Measurements from ENCODE around the gene SDCCAG8. TPM values are rescaled to one million over a fixed set of nuclear protein-coding genes. Genes with fewer than 3 reads are reported as not detected.

SDCCAG8 gene
- total RNA-seq, 1 experiment from 2014 or later: 17.2 TPM

GRCh38 chr1:243510928-243511327, 255.1 kb downstream of the SDCCAG8 start:
- Histone ChIP-seq H3K27me3 (replicated peaks) (no peaks in the 10 kb centered on the region), H3K9me3 (replicated peaks) (no peaks in the 10 kb centered on the region), H3K4me1 (replicated peaks) (peaks cover 17% of the 10 kb centered on the region)

GRCh38 chr1:243513726-243514491, 258.1 kb downstream of the SDCCAG8 start:
- Histone ChIP-seq H3K27me3 (replicated peaks) (no peaks in the 10 kb centered on the region), H3K4me3 (no peak overlapping the region), H3K9me3 (replicated peaks) (no peaks in the 10 kb centered on the region), H3K36me3 (peaks cover 35% of the 10 kb centered on the region), H3K4me1 (replicated peaks) (peaks cover 17% of the 10 kb centered on the region), H3K27ac (peak overlapping the region; percentile 49)
- peak in 1 of 2 experiments; percentile 76 for DNase-seq (ENCODE audit: low read depth in 1 of 2, low spot score in 2 of 2)

More at GRCh38 chr1:243510928-243511327, 255.1 kb downstream of the SDCCAG8 start:
- no peak overlapping the region for H3K27ac ChIP-seq
- H3K36me3 ChIP-seq: peaks cover 35% of the 10 kb centered on the region
- DNase-seq (ENCODE audit: low read depth in 1 of 2, low spot score in 2 of 2): no peak
- H3K4me3 ChIP-seq: no peak overlapping the region

- Histone ChIP-seq H3K27ac (no peak overlapping the region), H3K36me3 (peaks cover 27% of the 10 kb centered on the region), H3K27me3 (replicated peaks) (no peaks in the 10 kb centered on the region), H3K4me1 (replicated peaks) (peaks cover 17% of the 10 kb centered on the region), H3K4me3 (no peak overlapping the region), H3K9me3 (replicated peaks) (no peaks in the 10 kb centered on the region)
- no peak for DNase-seq (ENCODE audit: low read depth in 1 of 2, low spot score in 2 of 2)
Measured at GRCh38 chr1:243514927-243515326, 259.1 kb downstream of the SDCCAG8 start.

- DNase-seq (ENCODE audit: low read depth in 1 of 2, low spot score in 2 of 2): no peak
- Histone ChIP-seq H3K9me3 (replicated peaks) (no peaks in the 10 kb centered on the region), H3K27me3 (replicated peaks) (no peaks in the 10 kb centered on the region), H3K27ac (no peak overlapping the region), H3K4me1 (replicated peaks) (peaks cover 18% of the 10 kb centered on the region), H3K36me3 (peaks cover 17% of the 10 kb centered on the region), H3K4me3 (no peak overlapping the region)
Measured at GRCh38 chr1:243520831-243521230, 265.0 kb downstream of the SDCCAG8 start.

GRCh38 chr1:243523766-243524165, 267.9 kb downstream of the SDCCAG8 start:
- H3K9me3 ChIP-seq (replicated peaks): no peaks in the 10 kb centered on the region
- H3K27ac ChIP-seq: no peak overlapping the region
- H3K4me1 ChIP-seq (replicated peaks): peaks cover 18% of the 10 kb centered on the region
- no peak overlapping the region for H3K4me3 ChIP-seq
- H3K27me3 ChIP-seq (replicated peaks): no peaks in the 10 kb centered on the region
- peaks cover 15% of the 10 kb centered on the region for H3K36me3 ChIP-seq
- DNase-seq (ENCODE audit: low read depth in 1 of 2, low spot score in 2 of 2): no peak

GRCh38 chr1:243525085-243525487, 269.2 kb downstream of the SDCCAG8 start:
- peaks cover 18% of the 10 kb centered on the region for H3K4me1 ChIP-seq (replicated peaks)
- H3K27me3 ChIP-seq (replicated peaks): no peaks in the 10 kb centered on the region
- peak; percentile 52 to 88 for DNase-seq (ENCODE audit: low read depth in 1 of 2, low spot score in 2 of 2)
- peak overlapping the region; percentile 89 for H3K27ac ChIP-seq
- H3K4me3 ChIP-seq: no peak overlapping the region
- peaks cover 15% of the 10 kb centered on the region for H3K36me3 ChIP-seq
- H3K9me3 ChIP-seq (replicated peaks): no peaks in the 10 kb centered on the region

GRCh38 chr1:243526180-243526579, 270.3 kb downstream of the SDCCAG8 start:
- Histone ChIP-seq H3K9me3 (replicated peaks) (no peaks in the 10 kb centered on the region), H3K4me3 (no peak overlapping the region), H3K27ac (no peak overlapping the region), H3K4me1 (replicated peaks) (peaks cover 14% of the 10 kb centered on the region), H3K27me3 (replicated peaks) (no peaks in the 10 kb centered on the region), H3K36me3 (peaks cover 10% of the 10 kb centered on the region)
- no peak for DNase-seq (ENCODE audit: low read depth in 1 of 2, low spot score in 2 of 2)

GRCh38 chr1:243528459-243529121, 272.7 kb downstream of the SDCCAG8 start:
- peaks cover 9% of the 10 kb centered on the region; the same call in 1 of the 2 replicates for H3K36me3 ChIP-seq
- peaks cover 14% of the 10 kb centered on the region for H3K4me1 ChIP-seq (replicated peaks)
- H3K27ac ChIP-seq: no peak overlapping the region
- H3K4me3 ChIP-seq: no peak overlapping the region
- no peaks in the 10 kb centered on the region for H3K27me3 ChIP-seq (replicated peaks)
- no peaks in the 10 kb centered on the region for H3K9me3 ChIP-seq (replicated peaks)
- no peak for DNase-seq (ENCODE audit: low read depth in 1 of 2, low spot score in 2 of 2)

- Histone ChIP-seq H3K4me1 (replicated peaks) (peaks cover 6% of the 10 kb centered on the region), H3K9me3 (replicated peaks) (no peaks in the 10 kb centered on the region), H3K27me3 (replicated peaks) (no peaks in the 10 kb centered on the region), H3K36me3 (peaks cover 6% of the 10 kb centered on the region; the same call in 1 of the 2 replicates), H3K27ac (no peak overlapping the region), H3K4me3 (no peak overlapping the region)
- no peak for DNase-seq (ENCODE audit: low read depth in 1 of 2, low spot score in 2 of 2)
Measured at GRCh38 chr1:243529512-243529911, 273.7 kb downstream of the SDCCAG8 start.

GRCh38 chr1:243535014-243535413, 279.2 kb downstream of the SDCCAG8 start:
- no peaks in the 10 kb centered on the region for H3K9me3 ChIP-seq (replicated peaks)
- no peak for DNase-seq (ENCODE audit: low read depth in 1 of 2, low spot score in 2 of 2)
- no peaks in the 10 kb centered on the region; the same call in 1 of the 2 replicates for H3K36me3 ChIP-seq

GRCh38 chr1:243539636-243540035, 283.8 kb downstream of the SDCCAG8 start:
- H3K4me1 ChIP-seq (replicated peaks): peaks cover 5% of the 10 kb centered on the region; the same call in 1 of the 2 replicates
- DNase-seq (ENCODE audit: low read depth in 1 of 2, low spot score in 2 of 2): no peak

More at GRCh38 chr1:243535014-243535413, 279.2 kb downstream of the SDCCAG8 start:
- H3K4me1 ChIP-seq (replicated peaks): peaks cover 5% of the 10 kb centered on the region; the same call in 1 of the 2 replicates
- H3K27me3 ChIP-seq (replicated peaks): no peaks in the 10 kb centered on the region
- no peak overlapping the region for H3K27ac ChIP-seq
- no peak overlapping the region for H3K4me3 ChIP-seq

GRCh38 chr1:243542739-243543415, 287.0 kb downstream of the SDCCAG8 start:
- H3K27ac ChIP-seq: no peak overlapping the region
- peaks cover under 1% of the 10 kb centered on the region; the same call in 1 of the 2 replicates for H3K4me1 ChIP-seq (replicated peaks)
- H3K36me3 ChIP-seq: peaks cover 10% of the 10 kb centered on the region; the same call in 1 of the 2 replicates
- no peak overlapping the region for H3K4me3 ChIP-seq
- no peak for DNase-seq (ENCODE audit: low read depth in 1 of 2, low spot score in 2 of 2)
- H3K27me3 ChIP-seq (replicated peaks): no peaks in the 10 kb centered on the region
- no peaks in the 10 kb centered on the region for H3K9me3 ChIP-seq (replicated peaks)

More at GRCh38 chr1:243539636-243540035, 283.8 kb downstream of the SDCCAG8 start:
- peaks cover 7% of the 10 kb centered on the region; the same call in 1 of the 2 replicates for H3K36me3 ChIP-seq
- no peak overlapping the region for H3K27ac ChIP-seq
- H3K9me3 ChIP-seq (replicated peaks): no peaks in the 10 kb centered on the region
- no peaks in the 10 kb centered on the region for H3K27me3 ChIP-seq (replicated peaks)
- H3K4me3 ChIP-seq: no peak overlapping the region

- H3K27ac ChIP-seq: no peak overlapping the region
- no peaks in the 10 kb centered on the region for H3K4me1 ChIP-seq (replicated peaks)
- DNase-seq (ENCODE audit: low read depth in 1 of 2, low spot score in 2 of 2): no peak
Measured at GRCh38 chr1:243543501-243543900, 287.7 kb downstream of the SDCCAG8 start.

More at GRCh38 chr1:243543501-243543900, 287.7 kb downstream of the SDCCAG8 start:
- Histone ChIP-seq H3K9me3 (replicated peaks) (no peaks in the 10 kb centered on the region), H3K36me3 (peaks cover 10% of the 10 kb centered on the region; the same call in 1 of the 2 replicates), H3K27me3 (replicated peaks) (no peaks in the 10 kb centered on the region), H3K4me3 (no peak overlapping the region)

All from SJSA1 (cell line).